ENCODE measurements around the gene GARIN1A. TPM values are rescaled to one million over a fixed set of nuclear protein-coding genes. Genes with fewer than 3 reads are reported as not detected.
A peak's percentile ranks its signal among the peaks of the same experiment; 100 is the strongest.

Gene GARIN1A
- total RNA-seq, 2 experiments from 2014 or later = 0.06 to 0.29 TPM

- Histone ChIP-seq H3K36me3 (ENCODE audit: insufficient read depth, low read length) (no peaks in the 10 kb centered on the region; the same call in 1 of the 2 replicates), H4K20me1 (ENCODE audit: insufficient read depth, low read length) (no peaks in the 10 kb centered on the region), H3K4me1 (ENCODE audit: insufficient read depth, low read length, poor library complexity, severe bottlenecking) (no peaks in the 10 kb centered on the region), H3K9me3 (ENCODE audit: low read length) (peaks cover 7% of the 10 kb centered on the region; the same call in 1 of the 2 replicates), H3K4me3 (ENCODE audit: low read depth, low read length, poor library complexity, severe bottlenecking) (no peak overlapping the region), H3K79me2 (ENCODE audit: insufficient read depth, low read depth, low read length) (no peaks in the 10 kb centered on the region), H3K4me2 (ENCODE audit: low read length) (no peak overlapping the region), H2AFZ (ENCODE audit: low read length) (no peak overlapping the region), H3K27ac (ENCODE audit: low read depth, low read length, poor library complexity, severe bottlenecking) (no peak overlapping the region), H3K9me2 (ENCODE audit: insufficient read depth, low read length) (no peaks in the 10 kb centered on the region)
- POLR2A ChIA-PET = interaction anchor here (1.7 kb wide), 1 partner anchor 225 kb away, joined by 3 read pairs; no protein-coding TSS in a partner anchor
- CTCF ChIA-PET (ENCODE audit: unreplicated experiment) = interaction anchor here (0.5 kb wide), 1 partner anchor 113 kb away, joined by 7 read pairs; no protein-coding TSS in a partner anchor
- no peak for TF ChIP-seq EZH2phosphoT487 (IDR thresholded peaks at IDR 0.05; ENCODE audit: borderline replicate concordance, low read depth, low read length)
- no peak for TF ChIP-seq CTCF (conservative IDR thresholded peaks at IDR 0.05; ENCODE audit: low read length)
- intact Hi-C loops (cut with micrococcal nuclease; ENCODE audit: unreplicated experiment) = loop anchor here (5.0 kb wide), 1 partner anchor 238 kb away; no protein-coding TSS in a partner anchor
- DNase-seq (ENCODE audit: low spot score) = no peak
- no TSS peak for BruUV-seq (replicated peaks)
Observed at GRCh38 chr7:128665057-128665456, 7.0 kb upstream of the GARIN1A start.

GRCh38 chr7:128666200-128666599 is 5.9 kb upstream of the GARIN1A start:
- H3K4me3 ChIP-seq (ENCODE audit: low read depth, low read length, poor library complexity, severe bottlenecking) = no peak overlapping the region
- DNase-seq (ENCODE audit: low spot score) = peak; percentile 68
- no peak overlapping the region for H3K27ac ChIP-seq (ENCODE audit: low read depth, low read length, poor library complexity, severe bottlenecking)
- H3K9me2 ChIP-seq (ENCODE audit: insufficient read depth, low read length) = no peaks in the 10 kb centered on the region
- H3K4me1 ChIP-seq (ENCODE audit: insufficient read depth, low read length, poor library complexity, severe bottlenecking) = no peaks in the 10 kb centered on the region
- no peaks in the 10 kb centered on the region for H4K20me1 ChIP-seq (ENCODE audit: insufficient read depth, low read length)
- POLR2A ChIA-PET = interaction anchor here (1.7 kb wide), 1 partner anchor 226 kb away, joined by 3 read pairs; no protein-coding TSS in a partner anchor
- CTCF ChIA-PET (ENCODE audit: unreplicated experiment) = no interaction called here
- no TSS peak for BruUV-seq (replicated peaks)
- no peak overlapping the region for H2AFZ ChIP-seq (ENCODE audit: low read length)
- H3K4me2 ChIP-seq (ENCODE audit: low read length) = no peak overlapping the region
- intact Hi-C loops (cut with micrococcal nuclease; ENCODE audit: unreplicated experiment) = loop anchor here (2.0 to 5.0 kb wide), 2 partner anchors 191 to 239 kb away; no protein-coding TSS in a partner anchor
- H3K9me3 ChIP-seq (ENCODE audit: low read length) = peaks cover 6% of the 10 kb centered on the region; the same call in 1 of the 2 replicates
- no peaks in the 10 kb centered on the region for H3K79me2 ChIP-seq (ENCODE audit: insufficient read depth, low read depth, low read length)
- H3K36me3 ChIP-seq (ENCODE audit: insufficient read depth, low read length) = no peaks in the 10 kb centered on the region; the same call in 1 of the 2 replicates
- no peak for TF ChIP-seq EZH2phosphoT487 (IDR thresholded peaks at IDR 0.05; ENCODE audit: borderline replicate concordance, low read depth, low read length)
- TF ChIP-seq CTCF (conservative IDR thresholded peaks at IDR 0.05; ENCODE audit: low read length) = peak; percentile 76

GRCh38 chr7:128672927-128673517 is 930 bp downstream of the GARIN1A start:
- no peaks in the 10 kb centered on the region for H3K9me2 ChIP-seq (ENCODE audit: insufficient read depth, low read length)
- peak; percentile 36 for DNase-seq (ENCODE audit: low spot score)
- TF ChIP-seq EZH2phosphoT487 (IDR thresholded peaks at IDR 0.05; ENCODE audit: borderline replicate concordance, low read depth, low read length) (no peak), CTCF (conservative IDR thresholded peaks at IDR 0.05; ENCODE audit: low read length) (peak; percentile 69)
- no peak overlapping the region for H2AFZ ChIP-seq (ENCODE audit: low read length)
- H3K79me2 ChIP-seq (ENCODE audit: insufficient read depth, low read depth, low read length) = no peaks in the 10 kb centered on the region
- no peak overlapping the region for H3K4me3 ChIP-seq (ENCODE audit: low read depth, low read length, poor library complexity, severe bottlenecking)
- no peaks in the 10 kb centered on the region for H3K36me3 ChIP-seq (ENCODE audit: insufficient read depth, low read length)
- no peak overlapping the region for H3K27ac ChIP-seq (ENCODE audit: low read depth, low read length, poor library complexity, severe bottlenecking)
- ChIA-PET CTCF (ENCODE audit: unreplicated experiment) (interaction anchor here (1.1 kb wide), 1 partner anchor 8 kb away, joined by 5 read pairs; no protein-coding TSS in a partner anchor), POLR2A (no interaction called here)
- no peaks in the 10 kb centered on the region for H3K9me3 ChIP-seq (ENCODE audit: low read length)
- no peaks in the 10 kb centered on the region for H4K20me1 ChIP-seq (ENCODE audit: insufficient read depth, low read length)
- H3K4me1 ChIP-seq (ENCODE audit: insufficient read depth, low read length, poor library complexity, severe bottlenecking) = no peaks in the 10 kb centered on the region
- intact Hi-C loops (cut with micrococcal nuclease; ENCODE audit: unreplicated experiment) = no loop called here
- no peak overlapping the region for H3K4me2 ChIP-seq (ENCODE audit: low read length)
- no TSS peak for BruUV-seq (replicated peaks)

Measured in OCI-LY7 (cell line).